ENCODE measurements around the gene ZGPAT. TPM values are rescaled to one million over a fixed set of nuclear protein-coding genes. Genes with fewer than 3 reads are reported as not detected.

The ZGPAT gene
- total RNA-seq, 1 experiment from 2014 or later = 27.6 TPM

DNA sequence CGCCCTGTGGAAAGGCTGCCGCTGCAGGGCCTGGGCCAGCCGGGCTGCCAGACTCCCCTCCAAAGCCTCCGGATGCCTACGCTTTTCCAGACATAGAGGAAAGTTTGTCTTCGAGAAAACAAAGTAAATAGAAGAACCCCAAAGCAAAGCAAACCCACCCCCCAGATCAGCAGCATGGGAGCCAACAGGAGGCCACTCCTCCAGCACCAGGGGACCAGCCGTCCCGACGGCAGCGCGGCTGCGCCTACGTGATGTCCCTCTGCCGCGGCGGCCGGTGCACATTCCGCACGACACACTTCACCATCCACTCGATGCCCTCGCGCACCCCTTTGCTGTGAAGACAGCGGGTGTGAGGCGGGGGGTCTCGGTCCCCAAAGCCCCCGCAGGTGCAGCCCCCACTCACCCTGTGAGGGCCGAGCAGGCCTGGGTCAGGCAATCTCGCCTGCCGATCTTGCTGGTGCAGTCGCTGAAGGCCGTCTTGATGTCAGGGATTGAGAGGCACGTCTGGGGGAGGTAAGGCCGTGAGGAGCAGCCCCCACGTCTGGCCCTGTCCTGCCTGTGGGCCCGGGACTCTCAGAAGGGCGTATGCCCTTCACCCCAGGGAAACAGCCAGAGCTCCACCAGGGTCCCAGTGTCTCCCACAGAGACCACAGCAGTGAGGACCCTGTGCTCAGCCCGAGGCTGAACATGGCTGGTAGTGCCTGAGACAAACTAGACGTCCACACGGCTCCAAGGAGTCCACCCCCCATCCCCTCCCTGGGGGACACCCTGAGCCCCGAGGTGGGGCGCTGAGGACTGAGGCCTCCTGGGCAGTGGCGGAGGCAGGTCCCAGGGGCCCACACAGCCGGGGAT lies 7.4 kb upstream of the ZGPAT start:
- WGBS (ENCODE audit: extremely low coverage, insufficient read length, low lambda C conversion rate) = no CpG with 5 or more reads among the region's 43 CpGs
- no peak overlapping the region for H3K18ac ChIP-seq (ENCODE audit: insufficient read length, low read depth, low read length)
- Mint-ChIP-seq H3K4me3 (no peak overlapping the region), H3K36me3 (ENCODE audit: insufficient read depth in 1 of 3, low read depth in 3 of 3) (peaks cover 6 to 13% (median 10%) of the 10 kb centered on the region in 3 experiments; a peak in 5 of 7 replicates), H3K4me1 (peaks cover 2 to 10% of the 10 kb centered on the region in 2 experiments), H3K27me3 (ENCODE audit: low read depth) (peaks cover 3% of the 10 kb centered on the region; the same call in 1 of the 2 replicates), H3K27ac (no peak overlapping the region; a peak in 3 of 7 replicates), H3K9me3 (no peaks in the 10 kb centered on the region)
- H3K23me2 ChIP-seq (ENCODE audit: insufficient read length, low read depth, low read length, poor library complexity, severe bottlenecking) = peaks cover 4% of the 10 kb centered on the region
- H4K5ac ChIP-seq (ENCODE audit: insufficient read length, low read depth, low read length) = no peak overlapping the region
- H3K27ac ChIP-seq (ENCODE audit: insufficient read length, low read depth, low read length) = no peak overlapping the region
- no peak overlapping the region for H2BK120ac ChIP-seq (ENCODE audit: low read depth, low read length, poor library complexity, severe bottlenecking)
- no peak overlapping the region for H2BK20ac ChIP-seq (ENCODE audit: low read depth, low read length, poor library complexity, severe bottlenecking)
- no peaks in the 10 kb centered on the region for H3K79me2 ChIP-seq (ENCODE audit: insufficient read depth, low read length)
- H2BK15ac ChIP-seq (ENCODE audit: low read depth, low read length) = no peak overlapping the region
- H3K23ac ChIP-seq (ENCODE audit: insufficient read length, low read depth, low read length) = no peak overlapping the region
- no peak overlapping the region for H2BK5ac ChIP-seq (ENCODE audit: insufficient read length, low read length)
- no peaks in the 10 kb centered on the region for H4K20me1 ChIP-seq (ENCODE audit: control insufficient read depth, insufficient read depth, insufficient read length)
- H4K8ac ChIP-seq (replicated peaks; ENCODE audit: insufficient read length, low read depth, low read length) = no peak overlapping the region
- H3K9me3 ChIP-seq (ENCODE audit: control insufficient read depth, low read depth, low read length) = no peaks in the 10 kb centered on the region
- DNase-seq = no peak
- no peak overlapping the region for H3K4me2 ChIP-seq (ENCODE audit: insufficient read depth, insufficient read length, low read length)
- TF ChIP-seq, protein P1, sequence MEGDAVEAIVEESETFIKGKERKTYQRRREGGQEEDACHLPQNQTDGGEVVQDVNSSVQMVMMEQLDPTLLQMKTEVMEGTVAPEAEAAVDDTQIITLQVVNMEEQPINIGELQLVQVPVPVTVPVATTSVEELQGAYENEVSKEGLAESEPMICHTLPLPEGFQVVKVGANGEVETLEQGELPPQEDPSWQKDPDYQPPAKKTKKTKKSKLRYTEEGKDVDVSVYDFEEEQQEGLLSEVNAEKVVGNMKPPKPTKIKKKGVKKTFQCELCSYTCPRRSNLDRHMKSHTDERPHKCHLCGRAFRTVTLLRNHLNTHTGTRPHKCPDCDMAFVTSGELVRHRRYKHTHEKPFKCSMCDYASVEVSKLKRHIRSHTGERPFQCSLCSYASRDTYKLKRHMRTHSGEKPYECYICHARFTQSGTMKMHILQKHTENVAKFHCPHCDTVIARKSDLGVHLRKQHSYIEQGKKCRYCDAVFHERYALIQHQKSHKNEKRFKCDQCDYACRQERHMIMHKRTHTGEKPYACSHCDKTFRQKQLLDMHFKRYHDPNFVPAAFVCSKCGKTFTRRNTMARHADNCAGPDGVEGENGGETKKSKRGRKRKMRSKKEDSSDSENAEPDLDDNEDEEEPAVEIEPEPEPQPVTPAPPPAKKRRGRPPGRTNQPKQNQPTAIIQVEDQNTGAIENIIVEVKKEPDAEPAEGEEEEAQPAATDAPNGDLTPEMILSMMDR (conservative IDR thresholded peaks at IDR 0.05) = no peak
- no peaks in the 10 kb centered on the region for H3K79me1 ChIP-seq (ENCODE audit: insufficient read depth, low read depth, low read length, poor library complexity, severe bottlenecking)
- no peak overlapping the region for H3K56ac ChIP-seq (ENCODE audit: insufficient read length, low read depth, low read length)
- H3K14ac ChIP-seq (ENCODE audit: insufficient read depth, low read length) = no peak overlapping the region; the same call in 1 of the 2 replicates
- no peak overlapping the region for H3T11ph ChIP-seq (ENCODE audit: low read length)
- no peak overlapping the region for H2AK5ac ChIP-seq (ENCODE audit: insufficient read length, low read length)
- H2AFZ ChIP-seq (ENCODE audit: low read length) = no peak overlapping the region
- H3K4ac ChIP-seq (ENCODE audit: low read depth, low read length) = no peak overlapping the region
- no peaks in the 10 kb centered on the region for H3K27me3 ChIP-seq (ENCODE audit: insufficient read depth, low read length)
- no peak overlapping the region for H2BK12ac ChIP-seq (ENCODE audit: insufficient read length, low read depth, low read length)
- H3K4me1 ChIP-seq (ENCODE audit: insufficient read depth, low read length) = no peaks in the 10 kb centered on the region
- H3K9ac ChIP-seq (ENCODE audit: extremely low read depth, insufficient read length, low read length) = no peak overlapping the region
- no peak overlapping the region for H4K91ac ChIP-seq (ENCODE audit: insufficient read length, low read depth, low read length)

Measured in H9 (cell line).